Measurements from ENCODE around the gene PRDM2. TPM values are rescaled to one million over a fixed set of nuclear protein-coding genes. Genes with fewer than 3 reads are reported as not detected.

PRDM2 gene
- total and polyA plus RNA-seq, 9 donors, result 30.0 to 81.9 (median 61.8) TPM

- H3K4me1 ChIP-seq (ENCODE audit: insufficient read depth), result peaks cover 7% of the 10 kb centered on the region
- H3K36me3 ChIP-seq, result no peaks in the 10 kb centered on the region
- H3K27me3 ChIP-seq, result no peaks in the 10 kb centered on the region
- no peak for DNase-seq
- no peak overlapping the region for H3K27ac ChIP-seq
- TF ChIP-seq POLR2A (IDR thresholded peaks at IDR 0.05) (no peak), CTCF (IDR thresholded peaks at IDR 0.05) (no peak), EP300 (IDR thresholded peaks at IDR 0.05) (no peak)
- WGBS, 3 donors, result 84 to 86% (median 84%) methylated on average over 10 of the region's 10 CpGs
- no peaks in the 10 kb centered on the region for H3K9me3 ChIP-seq
- intact Hi-C loops (cut with DNase I), result loop anchor here in 2 of 4 donors (2.0 to 10.0 kb wide), 3 partner anchors 128 to 164 kb away; no protein-coding TSS in a partner anchor
- no peak overlapping the region for H3K4me3 ChIP-seq
These were observed 129.3 kb downstream of the PRDM2 start for GRCh38 chr1:13829152-13829769.

- intact Hi-C loops (cut with DNase I), result loop anchor here in 2 of 4 donors (10.0 kb wide), 2 partner anchors 125 to 135 kb away; no protein-coding TSS in a partner anchor
- no peaks in the 10 kb centered on the region for H3K9me3 ChIP-seq
- no peaks in the 10 kb centered on the region for H3K36me3 ChIP-seq
- TF ChIP-seq POLR2A (IDR thresholded peaks at IDR 0.05), result no peak
- TF ChIP-seq EP300 (IDR thresholded peaks at IDR 0.05), result no peak
- TF ChIP-seq CTCF (IDR thresholded peaks at IDR 0.05), result no peak
- H3K4me1 ChIP-seq (ENCODE audit: insufficient read depth), result peaks cover 7% of the 10 kb centered on the region
- WGBS, 3 donors, result 59 to 66% (median 62%) methylated on average over 7 of the region's 7 CpGs
- peak in 1 of 5 donors; percentile 22 for DNase-seq
- H3K27me3 ChIP-seq, result no peaks in the 10 kb centered on the region
- H3K27ac ChIP-seq, result peak overlapping the region in 1 of 2 donors; percentile 13
- no peak overlapping the region for H3K4me3 ChIP-seq
These were observed 130.2 kb downstream of the PRDM2 start for GRCh38 chr1:13830170-13830569.

GRCh38 chr1:13830616-13831280 is 130.8 kb downstream of the PRDM2 start:
- no peak overlapping the region for H3K4me3 ChIP-seq
- H3K9me3 ChIP-seq, result no peaks in the 10 kb centered on the region
- DNase-seq, result peak; percentile 80 to 86 (median 84)
- 6 to 19% (median 11%) methylated on average over 6 of the region's 6 CpGs for WGBS, 3 donors
- H3K4me1 ChIP-seq (ENCODE audit: insufficient read depth), result peaks cover 7% of the 10 kb centered on the region
- H3K27me3 ChIP-seq, result no peaks in the 10 kb centered on the region
- TF ChIP-seq CTCF (IDR thresholded peaks at IDR 0.05) (no peak), EP300 (IDR thresholded peaks at IDR 0.05) (no peak), POLR2A (IDR thresholded peaks at IDR 0.05) (no peak)
- peak overlapping the region in 1 of 2 donors; percentile 13 for H3K27ac ChIP-seq
- intact Hi-C loops (cut with DNase I), result loop anchor here in 2 of 4 donors (10.0 kb wide), 2 partner anchors 124 to 134 kb away; no protein-coding TSS in a partner anchor
- H3K36me3 ChIP-seq, result no peaks in the 10 kb centered on the region

- no peak overlapping the region for H3K27ac ChIP-seq
- WGBS, 3 donors, result 91 to 97% (median 96%) methylated on average over 4 of the region's 4 CpGs
- TF ChIP-seq CTCF (IDR thresholded peaks at IDR 0.05) (no peak), EP300 (IDR thresholded peaks at IDR 0.05) (no peak), POLR2A (IDR thresholded peaks at IDR 0.05) (no peak)
- H3K9me3 ChIP-seq, result no peaks in the 10 kb centered on the region
- H3K4me1 ChIP-seq (ENCODE audit: insufficient read depth), result peaks cover 7% of the 10 kb centered on the region
- no peaks in the 10 kb centered on the region for H3K27me3 ChIP-seq
- DNase-seq, result no peak
- H3K36me3 ChIP-seq, result no peaks in the 10 kb centered on the region
- intact Hi-C loops (cut with DNase I), result loop anchor here in 2 of 4 donors (10.0 kb wide), 2 partner anchors 123 to 133 kb away; no protein-coding TSS in a partner anchor
- H3K4me3 ChIP-seq, result no peak overlapping the region
These were observed 132.1 kb downstream of the PRDM2 start for GRCh38 chr1:13832100-13832499.

Data from ovary (tissue), 9 donors.